Neutrophil (primary cell): ENCODE data around the gene TLE7.

ENCODE experiments used
- H3K27ac ChIP-seq: fragments of 200-600 bp; sonication (generic); 2 replicates; pipeline ENCODE4 v1.5.1; 2016; ENCODE audit warnings: mild to moderate bottlenecking, moderate library complexity
- H3K27me3 ChIP-seq: fragments of 200-600 bp; sonication (generic); 2 replicates; pipeline ENCODE4 v1.6.0; 2016; ENCODE audit warnings: mild to moderate bottlenecking
- H3K36me3 ChIP-seq: fragments of 200-600 bp; sonication (generic); 2 replicates; pipeline ENCODE4 v1.5.1; 2017
- H3K4me1 ChIP-seq, 2 experiments: fragments of 200-600 bp in 1 of 2; sonication (generic) in 1 of 2; 1 replicate in 1 of 2; 2 replicates in 1 of 2; pipeline versions ENCODE4 v1.5.1 to v1.6.1; 2013 to 2016; ENCODE audit warnings: low read depth in 1 of 2, low read length in 1 of 2, mild to moderate bottlenecking in 1 of 2, moderate library complexity in 1 of 2; ENCODE audit not compliant: control insufficient read depth in 1 of 2, insufficient read depth in 1 of 2
- H3K4me3 ChIP-seq, 2 experiments: fragments of 200-600 bp in 1 of 2; sonication (generic) in 1 of 2; 1 replicate in 1 of 2; 2 replicates in 1 of 2; pipeline ENCODE4 v1.5.1; 2013 to 2016; ENCODE audit warnings: low read depth in 1 of 2, low read length in 1 of 2, mild to moderate bottlenecking in 1 of 2, moderate library complexity in 1 of 2
- H3K9me3 ChIP-seq: fragments of 200-600 bp; sonication (generic); 2 replicates; pipeline ENCODE4 v1.5.1; 2016
- TF ChIP-seq, protein P1 (sequence below): fragments of 200-600 bp; sonication (generic); IDR thresholded peaks from 2 replicates; pipeline ENCODE4 v1.5.1; 2016; ENCODE audit warnings: antibody characterized with exemption

Gene TLE7

DNA sequence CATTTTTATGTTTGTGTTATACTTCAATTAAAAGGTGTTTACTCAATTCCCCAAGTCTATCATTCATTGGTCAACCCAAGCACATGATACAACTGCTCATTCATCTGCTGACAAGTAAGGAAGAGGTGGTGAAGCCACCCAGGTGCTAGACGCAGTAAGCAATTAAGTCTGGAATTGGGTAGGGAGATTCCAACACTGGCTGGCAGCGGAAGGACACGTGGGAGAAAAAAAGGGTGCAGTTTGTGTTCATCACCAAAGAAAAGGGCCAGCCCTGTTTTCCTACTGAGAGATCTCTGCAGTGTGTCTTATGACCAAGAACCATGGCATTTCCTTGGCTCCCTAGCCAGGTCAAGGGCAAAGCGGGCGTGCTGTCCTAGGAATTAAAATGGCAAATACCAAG, 32.0 kb upstream of the TLE7 start:
- H3K27ac ChIP-seq: no peak overlapping the region
- no peaks in the 10 kb centered on the region for H3K4me1 ChIP-seq
- no peaks in the 10 kb centered on the region for H3K27me3 ChIP-seq
- H3K36me3 ChIP-seq: no peaks in the 10 kb centered on the region
- no peak overlapping the region for H3K4me3 ChIP-seq
- H3K9me3 ChIP-seq: no peaks in the 10 kb centered on the region
- TF ChIP-seq, protein P1, sequence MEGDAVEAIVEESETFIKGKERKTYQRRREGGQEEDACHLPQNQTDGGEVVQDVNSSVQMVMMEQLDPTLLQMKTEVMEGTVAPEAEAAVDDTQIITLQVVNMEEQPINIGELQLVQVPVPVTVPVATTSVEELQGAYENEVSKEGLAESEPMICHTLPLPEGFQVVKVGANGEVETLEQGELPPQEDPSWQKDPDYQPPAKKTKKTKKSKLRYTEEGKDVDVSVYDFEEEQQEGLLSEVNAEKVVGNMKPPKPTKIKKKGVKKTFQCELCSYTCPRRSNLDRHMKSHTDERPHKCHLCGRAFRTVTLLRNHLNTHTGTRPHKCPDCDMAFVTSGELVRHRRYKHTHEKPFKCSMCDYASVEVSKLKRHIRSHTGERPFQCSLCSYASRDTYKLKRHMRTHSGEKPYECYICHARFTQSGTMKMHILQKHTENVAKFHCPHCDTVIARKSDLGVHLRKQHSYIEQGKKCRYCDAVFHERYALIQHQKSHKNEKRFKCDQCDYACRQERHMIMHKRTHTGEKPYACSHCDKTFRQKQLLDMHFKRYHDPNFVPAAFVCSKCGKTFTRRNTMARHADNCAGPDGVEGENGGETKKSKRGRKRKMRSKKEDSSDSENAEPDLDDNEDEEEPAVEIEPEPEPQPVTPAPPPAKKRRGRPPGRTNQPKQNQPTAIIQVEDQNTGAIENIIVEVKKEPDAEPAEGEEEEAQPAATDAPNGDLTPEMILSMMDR: no peak

DNA sequence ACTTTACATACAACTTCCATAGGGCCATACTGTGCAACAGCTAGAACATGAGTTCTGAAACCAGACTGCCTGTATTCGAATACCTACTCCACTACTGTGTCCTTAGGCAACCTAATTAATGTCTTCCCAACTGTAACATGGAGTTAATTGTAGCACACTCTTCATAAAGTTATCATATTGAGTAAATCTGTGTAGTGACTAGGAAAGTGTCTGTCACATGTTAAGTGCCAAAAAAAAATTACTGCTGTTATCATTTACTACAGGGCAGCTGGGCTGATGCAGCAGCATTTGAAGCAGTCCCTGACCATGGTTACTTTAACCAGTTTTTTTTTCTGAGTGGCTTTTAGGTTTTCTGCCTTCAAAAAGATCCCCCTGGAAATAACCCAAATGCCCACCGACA, 31.1 kb upstream of the TLE7 start:
- H3K9me3 ChIP-seq: no peaks in the 10 kb centered on the region
- no peak overlapping the region for H3K4me3 ChIP-seq
- H3K4me1 ChIP-seq: no peaks in the 10 kb centered on the region
- no peaks in the 10 kb centered on the region for H3K36me3 ChIP-seq
- TF ChIP-seq, protein P1: no peak
- H3K27ac ChIP-seq: no peak overlapping the region
- H3K27me3 ChIP-seq: no peaks in the 10 kb centered on the region

- Histone ChIP-seq H3K27me3 (no peaks in the 10 kb centered on the region), H3K36me3 (no peaks in the 10 kb centered on the region), H3K9me3 (no peaks in the 10 kb centered on the region), H3K4me1 (no peaks in the 10 kb centered on the region), H3K4me3 (no peak overlapping the region), H3K27ac (no peak overlapping the region)
- TF ChIP-seq, protein P1: no peak
Measured at GRCh38 chr16:71472051-71472450, 30.2 kb upstream of the TLE7 start.

- H3K27ac ChIP-seq: no peak overlapping the region
- peaks cover 29% of the 10 kb centered on the region for H3K27me3 ChIP-seq
- H3K9me3 ChIP-seq: no peaks in the 10 kb centered on the region
- TF ChIP-seq, protein P1: no peak
- H3K36me3 ChIP-seq: no peaks in the 10 kb centered on the region
- H3K4me3 ChIP-seq: no peak overlapping the region
- no peaks in the 10 kb centered on the region for H3K4me1 ChIP-seq
Measured at GRCh38 chr16:71467810-71468209, 26.0 kb upstream of the TLE7 start.

- Histone ChIP-seq H3K4me3 (no peak overlapping the region), H3K36me3 (no peaks in the 10 kb centered on the region), H3K27me3 (peaks cover 36% of the 10 kb centered on the region), H3K27ac (no peak overlapping the region), H3K4me1 (peaks cover 7 to 10% of the 10 kb centered on the region in 2 experiments), H3K9me3 (no peaks in the 10 kb centered on the region)
- TF ChIP-seq, protein P1: no peak
Measured at GRCh38 chr16:71464231-71464630, 22.4 kb upstream of the TLE7 start.
